Keratinocyte (primary cell): ENCODE measurements around the gene GLIPR1L2.

Experiments used
- EZH2 ChIP-seq: IDR thresholded peaks from one replicate; pipeline ENCODE4 v1.6.1; 2012; ENCODE audit warnings: inconsistent platforms, mild to moderate bottlenecking, low read length, moderate library complexity
- TF ChIP-seq, protein P1 (sequence below), 3 experiments: IDR thresholded peaks in 1 of 3; conservative IDR thresholded peaks in 1 of 3; optimal IDR thresholded peaks in 1 of 3; 2 replicates in 2 of 3; 3 replicates in 1 of 3; pipeline versions ENCODE3 to v1.5.1; 2011; ENCODE audit warnings: low read length in 3 of 3, mild to moderate bottlenecking in 3 of 3, moderate library complexity in 2 of 3, control low read depth in 1 of 3, inconsistent platforms in 1 of 3; ENCODE audit not compliant: insufficient read depth in 2 of 3; ENCODE audit errors: extremely low read depth in 1 of 3

DNA sequence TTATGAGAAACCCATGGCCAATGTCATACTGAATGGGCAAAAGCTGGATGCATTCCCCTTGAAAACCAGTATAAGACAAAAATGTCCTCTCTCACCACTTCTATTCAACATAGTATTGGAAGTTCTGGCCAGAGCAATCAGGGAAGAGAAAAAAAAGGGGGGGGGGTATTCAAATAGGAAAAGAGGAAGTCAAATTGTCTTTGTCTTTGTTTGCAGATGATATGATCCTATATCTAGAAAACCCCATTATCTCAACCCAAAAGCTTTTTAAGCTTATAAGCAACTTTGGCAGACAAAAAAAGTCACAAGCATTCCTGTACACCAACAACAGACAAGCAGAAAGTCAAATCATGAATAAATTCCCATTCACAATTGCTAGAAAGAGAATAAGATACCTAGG is 36.9 kb upstream of the GLIPR1L2 start:
- TF ChIP-seq, protein P1, sequence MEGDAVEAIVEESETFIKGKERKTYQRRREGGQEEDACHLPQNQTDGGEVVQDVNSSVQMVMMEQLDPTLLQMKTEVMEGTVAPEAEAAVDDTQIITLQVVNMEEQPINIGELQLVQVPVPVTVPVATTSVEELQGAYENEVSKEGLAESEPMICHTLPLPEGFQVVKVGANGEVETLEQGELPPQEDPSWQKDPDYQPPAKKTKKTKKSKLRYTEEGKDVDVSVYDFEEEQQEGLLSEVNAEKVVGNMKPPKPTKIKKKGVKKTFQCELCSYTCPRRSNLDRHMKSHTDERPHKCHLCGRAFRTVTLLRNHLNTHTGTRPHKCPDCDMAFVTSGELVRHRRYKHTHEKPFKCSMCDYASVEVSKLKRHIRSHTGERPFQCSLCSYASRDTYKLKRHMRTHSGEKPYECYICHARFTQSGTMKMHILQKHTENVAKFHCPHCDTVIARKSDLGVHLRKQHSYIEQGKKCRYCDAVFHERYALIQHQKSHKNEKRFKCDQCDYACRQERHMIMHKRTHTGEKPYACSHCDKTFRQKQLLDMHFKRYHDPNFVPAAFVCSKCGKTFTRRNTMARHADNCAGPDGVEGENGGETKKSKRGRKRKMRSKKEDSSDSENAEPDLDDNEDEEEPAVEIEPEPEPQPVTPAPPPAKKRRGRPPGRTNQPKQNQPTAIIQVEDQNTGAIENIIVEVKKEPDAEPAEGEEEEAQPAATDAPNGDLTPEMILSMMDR (optimal IDR thresholded peaks at IDR 0.05 in 1 of 3, IDR thresholded peaks at IDR 0.05 in 1 of 3, conservative IDR thresholded peaks at IDR 0.05 in 1 of 3; ENCODE audit: extremely low read depth in 1 of 3, insufficient read depth in 2 of 3, low read length in 3 of 3), result no peak
- no peak for TF ChIP-seq EZH2
